Keratinocyte (primary cell): Measurements from ENCODE around the gene GPBAR1. TPM values are rescaled to one million over a fixed set of nuclear protein-coding genes. Genes with fewer than 3 reads are reported as not detected.

Source experiments
- DNase-seq: peaks from one replicate; pipeline ENCODE4 v3.0.0-alpha.2; 2011; ENCODE audit warnings: low read depth, missing footprints, low spot score
- FAIRE-seq: peaks from 2 replicates; lab custom pipeline; 2011; peaks lifted over from hg19 to GRCh38; lab: Jason Lieb, UNC
- H2AFZ ChIP-seq: 2 replicates; pipeline ENCODE4 v1.6.0; 2012; ENCODE audit warnings: low read length, control low read depth, inconsistent platforms; ENCODE audit not compliant: control insufficient read depth
- H3K27ac ChIP-seq: 2 replicates; pipeline ENCODE4 v1.5.1; 2011; ENCODE audit warnings: low read length; ENCODE audit not compliant: control insufficient read depth, insufficient read depth
- H3K27me3 ChIP-seq: 3 replicates; pipeline ENCODE4 v1.6.0; 2011; ENCODE audit warnings: low read length; ENCODE audit not compliant: control insufficient read depth, insufficient read depth; ENCODE audit errors: extremely low read depth
- H3K36me3 ChIP-seq, 2 experiments: 2 replicates in 1 of 2; 3 replicates in 1 of 2; pipeline ENCODE4 v1.5.1; 2011; ENCODE audit warnings: low read length in 2 of 2, mild to moderate bottlenecking in 1 of 2; ENCODE audit not compliant: control insufficient read depth in 2 of 2, insufficient read depth in 2 of 2; ENCODE audit errors: extremely low read depth in 1 of 2
- H3K4me1 ChIP-seq: 3 replicates; pipeline ENCODE4 v1.5.1; 2011; ENCODE audit warnings: low read length; ENCODE audit not compliant: control insufficient read depth, insufficient read depth; ENCODE audit errors: extremely low read depth
- H3K4me2 ChIP-seq: 3 replicates; pipeline ENCODE4 v1.6.0; 2011; ENCODE audit warnings: low read depth, low read length; ENCODE audit not compliant: control insufficient read depth, insufficient read depth; ENCODE audit errors: extremely low read depth
- H3K4me3 ChIP-seq, 3 experiments: fragments of 200-600 bp in 1 of 3; sonication (generic) in 1 of 3; 2 replicates in 2 of 3; 3 replicates in 1 of 3; pipeline ENCODE4 v1.5.1; 2011 to 2016; ENCODE audit warnings: low read length in 3 of 3, mild to moderate bottlenecking in 3 of 3, control low read depth in 2 of 3, inconsistent platforms in 1 of 3, low read depth in 1 of 3, mixed read lengths in 1 of 3, mixed run types in 1 of 3, moderate library complexity in 1 of 3; ENCODE audit not compliant: control insufficient read depth in 2 of 3, insufficient read depth in 2 of 3; ENCODE audit errors: extremely low read depth in 1 of 3
- H3K79me2 ChIP-seq: 2 replicates; pipeline ENCODE4 v1.6.0; 2012; ENCODE audit warnings: low read length; ENCODE audit not compliant: control insufficient read depth, insufficient read depth
- H3K9ac ChIP-seq: 3 replicates; pipeline ENCODE4 v1.6.0; 2011; ENCODE audit warnings: low read length; ENCODE audit not compliant: control insufficient read depth, insufficient read depth; ENCODE audit errors: extremely low read depth
- H3K9me1 ChIP-seq: 3 replicates; pipeline ENCODE4 v1.6.0; 2011; ENCODE audit warnings: low read length; ENCODE audit not compliant: control insufficient read depth, insufficient read depth; ENCODE audit errors: extremely low read depth
- H3K9me3 ChIP-seq: 2 replicates; pipeline ENCODE4 v1.5.1; 2012; ENCODE audit warnings: low read depth, low read length; ENCODE audit not compliant: control insufficient read depth
- H4K20me1 ChIP-seq: 3 replicates; pipeline ENCODE4 v1.6.0; 2011; ENCODE audit warnings: low read length; ENCODE audit not compliant: control insufficient read depth, insufficient read depth; ENCODE audit errors: extremely low read depth
- CTCF ChIP-seq, 3 experiments: IDR thresholded peaks in 1 of 3; conservative IDR thresholded peaks in 1 of 3; optimal IDR thresholded peaks in 1 of 3; 2 replicates in 2 of 3; 3 replicates in 1 of 3; pipeline versions ENCODE3 to v1.5.1; 2011; ENCODE audit warnings: low read length in 3 of 3, mild to moderate bottlenecking in 3 of 3, moderate library complexity in 2 of 3, control low read depth in 1 of 3, inconsistent platforms in 1 of 3; ENCODE audit not compliant: insufficient read depth in 2 of 3; ENCODE audit errors: extremely low read depth in 1 of 3
- EZH2 ChIP-seq: IDR thresholded peaks from one replicate; pipeline ENCODE4 v1.6.1; 2012; ENCODE audit warnings: inconsistent platforms, mild to moderate bottlenecking, low read length, moderate library complexity
- dilution Hi-C: fragments of 300-500 bp; cut with MboI; formaldehyde crosslinking; loops from one replicate; pipeline ENCODE4 v1.7.0; 2020; ENCODE audit warnings: low sequenced_read_pairs; ENCODE audit not compliant: extremely low pct_ligation_motif_present
- polyA plus RNA-seq, 5 experiments: library from polyadenylated mRNA; depleted of rRNA in 3 of 5; stranded (reverse) in 3 of 5; stranded (forward) in 1 of 5; unstranded in 1 of 5; fragments of >200 nt; gene quantifications; 1 replicate in 1 of 5; 2 replicates in 3 of 5; 3 replicates in 1 of 5; pipeline versions ENCODE4 v1.2.1 to v1.2.3, GENCODE V29; 2011 to 2012; ENCODE audit warnings: missing spikeins in 2 of 5, low read depth in 1 of 5, low replicate concordance in 1 of 5

Gene GPBAR1
- polyA plus RNA-seq, 1 donor (not counting 4 experiments of a cell fraction or from before 2014, with no cell fraction given) = 0.12 TPM

- no peaks in the 10 kb centered on the region for H3K27me3 ChIP-seq
- peaks cover 36% of the 10 kb centered on the region for H3K79me2 ChIP-seq
- peaks cover 13% of the 10 kb centered on the region for H4K20me1 ChIP-seq
- TF ChIP-seq CTCF (optimal IDR thresholded peaks at IDR 0.05 in 1 of 3, IDR thresholded peaks at IDR 0.05 in 1 of 3, conservative IDR thresholded peaks at IDR 0.05 in 1 of 3; ENCODE audit: extremely low read depth in 1 of 3, insufficient read depth in 2 of 3, low read length in 3 of 3) (no peak), EZH2 (no peak)
- H3K9ac ChIP-seq = no peak overlapping the region
- peaks cover 2% of the 10 kb centered on the region for H3K9me1 ChIP-seq
- no peak overlapping the region for H3K27ac ChIP-seq
- dilution Hi-C loops = no loop called here
- H3K36me3 ChIP-seq = peaks cover 45 to 47% of the 10 kb centered on the region in 2 experiments
- no peak overlapping the region for H2AFZ ChIP-seq
- H3K4me3 ChIP-seq = no peak overlapping the region
- no peak overlapping the region for H3K4me2 ChIP-seq
- H3K4me1 ChIP-seq = peaks cover 27% of the 10 kb centered on the region
- H3K9me3 ChIP-seq = no peaks in the 10 kb centered on the region
- FAIRE-seq (no peak), DNase-seq (no peak)
Measured at GRCh38 chr2:218273908-218274249, 13.1 kb downstream of the GPBAR1 start.

GRCh38 chr2:218274586-218274985 is 13.8 kb downstream of the GPBAR1 start:
- no peak for FAIRE-seq
- Histone ChIP-seq H2AFZ (no peak overlapping the region), H3K9me3 (no peaks in the 10 kb centered on the region), H3K4me2 (no peak overlapping the region), H4K20me1 (peaks cover 15% of the 10 kb centered on the region), H3K79me2 (peaks cover 36% of the 10 kb centered on the region), H3K36me3 (peaks cover 52 to 55% of the 10 kb centered on the region in 2 experiments), H3K27ac (no peak overlapping the region), H3K4me1 (peaks cover 23% of the 10 kb centered on the region), H3K9me1 (no peaks in the 10 kb centered on the region), H3K27me3 (no peaks in the 10 kb centered on the region), H3K4me3 (no peak overlapping the region), H3K9ac (no peak overlapping the region)
- no peak for DNase-seq
- TF ChIP-seq EZH2 = no peak
- no peak for TF ChIP-seq CTCF (optimal IDR thresholded peaks at IDR 0.05 in 1 of 3, IDR thresholded peaks at IDR 0.05 in 1 of 3, conservative IDR thresholded peaks at IDR 0.05 in 1 of 3; ENCODE audit: extremely low read depth in 1 of 3, insufficient read depth in 2 of 3, low read length in 3 of 3)
- dilution Hi-C loops = no loop called here
